K562 (cell line): Measurements from ENCODE around the gene TRMT10B. TPM values are rescaled to one million over a fixed set of nuclear protein-coding genes. Genes with fewer than 3 reads are reported as not detected.

ENCODE experiments used
- CCNT2 ChIP-seq: IDR thresholded peaks from 2 replicates; pipeline ENCODE4 v1.6.1; 2011; ENCODE audit warnings: borderline replicate concordance, low read depth, mild to moderate bottlenecking, moderate library complexity, mixed read lengths, low read length; ENCODE audit not compliant: insufficient read length; ENCODE audit errors: extremely low read depth
- FOXK1 ChIP-seq: sonication (generic); formaldehyde crosslinking; IDR thresholded peaks from 2 replicates; pipeline ENCODE4 v1.8.0; 2022; ENCODE audit warnings: missing genetic modification reagents, mild to moderate bottlenecking, borderline replicate concordance
- FUS ChIP-seq: fragments of 200-400 bp; formaldehyde crosslinking; optimal IDR thresholded peaks from 2 replicates; pipeline ENCODE3; 2017; ENCODE audit warnings: low read depth, low read length
- HMGN3 ChIP-seq: IDR thresholded peaks from 2 replicates; pipeline ENCODE4 v1.6.1; 2011; ENCODE audit warnings: borderline replicate concordance, low read depth, mild to moderate bottlenecking, mixed read lengths, low read length; ENCODE audit not compliant: insufficient read length; ENCODE audit errors: extremely low read depth
- HNRNPLL ChIP-seq: fragments of 200-400 bp; formaldehyde crosslinking; IDR thresholded peaks from 2 replicates; pipeline ENCODE4 v1.6.1; 2017; ENCODE audit warnings: low read length, low read depth, mild to moderate bottlenecking; ENCODE audit not compliant: poor library complexity, severe bottlenecking
- ID3 ChIP-seq, 2 experiments: fragments of 250-450 bp in 1 of 2; fragments of 450-650 bp in 1 of 2; sonication (Bioruptor Pico) in 1 of 2; IDR thresholded peaks; 2 replicates each; pipeline versions ENCODE4 v1.6.1 to v1.8.0; 2016 to 2021; ENCODE audit warnings: mild to moderate bottlenecking in 2 of 2, moderate library complexity in 2 of 2, missing compliant biosample characterization in 1 of 2, missing genetic modification characterization in 1 of 2
- IRF1 ChIP-seq: sonication (generic); formaldehyde crosslinking; IDR thresholded peaks from 2 replicates; pipeline ENCODE4 v1.8.0; 2022; ENCODE audit warnings: missing genetic modification reagents, mild to moderate bottlenecking, borderline replicate concordance
- NFE2L1 ChIP-seq: fragments of 450-650 bp; IDR thresholded peaks from 2 replicates; pipeline ENCODE4 v1.6.1; 2016; ENCODE audit warnings: missing genetic modification characterization, low read depth, mild to moderate bottlenecking, missing compliant biosample characterization, moderate library complexity, borderline replicate concordance
- PRMT5 ChIP-seq: sonication (generic); formaldehyde crosslinking; IDR thresholded peaks from 2 replicates; pipeline ENCODE4 v1.5.0; 2020; ENCODE audit warnings: missing genetic modification reagents
- RFX7 ChIP-seq: fragments of 250-450 bp; sonication (Bioruptor Pico); IDR thresholded peaks from 2 replicates; pipeline ENCODE4 v1.5.1; 2021; ENCODE audit warnings: mild to moderate bottlenecking
- TEAD4 ChIP-seq, 2 experiments: sonication (generic) in 1 of 2; formaldehyde crosslinking in 1 of 2; IDR thresholded peaks; 2 replicates each; pipeline versions ENCODE4 v1.6.1 to v1.8.0; 2012 to 2022; ENCODE audit warnings: borderline replicate concordance in 1 of 2, inconsistent platforms in 1 of 2, low read length in 1 of 2, mild to moderate bottlenecking in 1 of 2, missing genetic modification reagents in 1 of 2
- THRB ChIP-seq: fragments of 450-650 bp; formaldehyde crosslinking; conservative IDR thresholded peaks from 2 replicates; pipeline ENCODE4 v1.4.0; 2022; ENCODE audit warnings: mild to moderate bottlenecking, missing genetic modification characterization
- USF1 ChIP-seq: sonication (generic); formaldehyde crosslinking; IDR thresholded peaks from 2 replicates; pipeline ENCODE4 v1.9.0; 2022; ENCODE audit warnings: mild to moderate bottlenecking, missing genetic modification reagents
- XRCC3 ChIP-seq: fragments of 450-650 bp; IDR thresholded peaks from 2 replicates; pipeline ENCODE4 v1.6.1; 2017; ENCODE audit warnings: mild to moderate bottlenecking, moderate library complexity
- XRCC4 ChIP-seq: IDR thresholded peaks from one replicate; pipeline ENCODE4 v1.6.1; 2011; ENCODE audit not compliant: insufficient read depth, insufficient read length; ENCODE audit errors: extremely low read depth
- ZBTB9 ChIP-seq: fragments of 450-650 bp; formaldehyde crosslinking; IDR thresholded peaks from 2 replicates; pipeline ENCODE4 v1.4.0; 2020; ENCODE audit warnings: mild to moderate bottlenecking, moderate library complexity
- ZNF224 ChIP-seq: sonication (generic); formaldehyde crosslinking; IDR thresholded peaks from 2 replicates; pipeline ENCODE4 v1.8.0; 2022; ENCODE audit warnings: mild to moderate bottlenecking, missing genetic modification reagents
- ZNF280B ChIP-seq: fragments of 250-450 bp; sonication (Bioruptor Pico); IDR thresholded peaks from 2 replicates; pipeline ENCODE4 v1.5.1; 2021; ENCODE audit warnings: mild to moderate bottlenecking
- ZNF586 ChIP-seq: fragments of 450-650 bp; formaldehyde crosslinking; conservative IDR thresholded peaks from 2 replicates; pipeline ENCODE4 v1.4.0; 2020; ENCODE audit warnings: mild to moderate bottlenecking, moderate library complexity
- polyA plus RNA-seq, 8 experiments: library from polyadenylated mRNA; depleted of rRNA in 4 of 8; stranded (reverse) in 5 of 8; unstranded in 3 of 8; fragments of >200 nt; fragmentation: Nextera tagmentation in 2 of 8; fragmentation: Illumina TruSeq in 1 of 8; extraction: Ambion mirVana in 2 of 8; extraction: Trizol in 1 of 8; gene quantifications; 2 replicates each; pipeline versions ENCODE4 v1.2.1 to v1.2.3, GENCODE V29; 2011 to 2014; ENCODE audit warnings: inconsistent platforms in 1 of 8, missing spikeins in 1 of 8
- total RNA-seq, 7 experiments: library from RNA; depleted of rRNA in 6 of 7; stranded (reverse); fragments of >200 nt in 6 of 7; fragmentation: Illumina TruSeq in 2 of 7; extraction: Trizol in 2 of 7; gene quantifications; 2 replicates each; pipeline versions ENCODE4 v1.2.1 to v1.2.3, GENCODE V29; 2011 to 2021; ENCODE audit warnings: low replicate concordance in 1 of 7

TRMT10B gene
- total and polyA plus RNA-seq, 9 of the 15 experiments (the other 6 are each of a cell fraction or from before 2014, with no cell fraction given), result 2.9 to 13.4 (median 7.0) TPM

- no peak for TF ChIP-seq ZNF280B
- TF ChIP-seq HNRNPLL, result peak; percentile 68
- no peak for TF ChIP-seq XRCC4
- TF ChIP-seq XRCC3, result no peak
- TF ChIP-seq ZNF586 (CRISPR knock-in tag), result no peak
- no peak for TF ChIP-seq FOXK1 (CRISPR knock-in tag)
- no peak for TF ChIP-seq RFX7 (CRISPR knock-in tag)
- no peak; the same call in 1 of the 2 replicates for TF ChIP-seq PRMT5 (CRISPR knock-in tag)
- TF ChIP-seq FUS, result peak; percentile 80
- TF ChIP-seq ZBTB9, result peak; percentile 74; the same call in 1 of the 2 replicates
- TF ChIP-seq HMGN3, result peak; percentile 93
- peak; percentile 92 for TF ChIP-seq CCNT2
- TF ChIP-seq TEAD4 (IDR thresholded peaks at IDR 0.05; ENCODE audit: low read length), result peak; percentile 59
- TF ChIP-seq TEAD4 (CRISPR knock-in tag; IDR thresholded peaks at IDR 0.05; ENCODE audit: borderline replicate concordance), result peak; percentile 12; the same call in 1 of the 2 replicates
- no peak for TF ChIP-seq NFE2L1 (tag)
- TF ChIP-seq ZNF224 (CRISPR knock-in tag), result 0 out of 2 replicates have a peak, but pooled peaks have one; percentile 3
- TF ChIP-seq ID3 (CRISPR knock-in tag; IDR thresholded peaks at IDR 0.05), result no peak
- TF ChIP-seq ID3 (tag; IDR thresholded peaks at IDR 0.05), result no peak; the same call in none of the 2 replicates
- TF ChIP-seq USF1 (CRISPR knock-in tag), result 0 out of 2 replicates have a peak, but pooled peaks have one; percentile 2
- no peak for TF ChIP-seq IRF1 (CRISPR knock-in tag)
- TF ChIP-seq THRB, result peak; percentile 86
These were observed 47.2 kb downstream of the TRMT10B start, which contains the start of gene DCAF10 (continued) for GRCh38 chr9:37800631-37801286.
